ENCODE results near the gene PXYLP1. TPM values are rescaled to one million over a fixed set of nuclear protein-coding genes. Genes with fewer than 3 reads are reported as not detected.

The PXYLP1 gene
- total and polyA plus RNA-seq, 2 experiments from 2014 or later: 21.3 to 25.8 TPM

DNA sequence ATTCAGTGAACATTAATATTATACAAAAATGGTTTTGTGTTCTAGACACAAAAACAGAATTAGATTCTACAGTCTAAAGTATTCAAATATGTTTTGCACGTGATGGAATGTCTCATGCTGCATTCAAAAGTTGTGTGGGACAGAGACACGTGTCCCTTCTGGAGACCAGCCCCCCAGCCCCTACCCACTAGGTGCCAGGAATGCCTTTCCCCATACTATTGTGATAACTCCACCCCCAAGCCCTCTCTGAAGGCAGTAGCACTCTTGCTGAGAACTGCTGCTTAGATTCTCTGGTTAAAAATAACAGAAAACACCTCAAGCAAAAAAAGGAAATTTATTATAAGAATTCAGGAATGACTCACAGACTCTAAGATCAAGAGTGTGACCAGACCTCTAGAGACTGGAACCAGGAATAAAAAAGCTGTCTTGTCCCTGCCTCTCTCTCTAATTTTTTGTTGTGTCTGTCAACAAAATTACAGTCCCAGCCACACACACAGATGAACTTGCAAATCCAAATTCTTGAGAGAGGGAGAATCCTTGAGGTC, 57.7 kb downstream of the PXYLP1 start:
- Histone ChIP-seq H3K79me2 (no peaks in the 10 kb centered on the region), H3K27ac (no peak overlapping the region), H2AFZ (no peak overlapping the region), H3K9me3 (ENCODE audit: low read depth) (no peaks in the 10 kb centered on the region), H3K4me3 (no peak overlapping the region), H4K20me1 (ENCODE audit: insufficient read depth, poor library complexity, severe bottlenecking) (no peaks in the 10 kb centered on the region), H3K9me2 (replicated peaks; ENCODE audit: insufficient read depth) (no peaks in the 10 kb centered on the region), H3K36me3 (replicated peaks; ENCODE audit: insufficient read depth, low read depth) (no peaks in the 10 kb centered on the region), H3K4me1 (ENCODE audit: insufficient read depth) (peaks cover 14% of the 10 kb centered on the region), H3K27me3 (no peaks in the 10 kb centered on the region), H3K4me2 (no peak overlapping the region)
- no peak for TF ChIP-seq EZH2phosphoT487 (IDR thresholded peaks at IDR 0.05; ENCODE audit: low read depth, severe bottlenecking, unreplicated experiment)
- no peak for TF ChIP-seq EZH2 (IDR thresholded peaks at IDR 0.05; ENCODE audit: borderline replicate concordance)
- TF ChIP-seq, protein P1, sequence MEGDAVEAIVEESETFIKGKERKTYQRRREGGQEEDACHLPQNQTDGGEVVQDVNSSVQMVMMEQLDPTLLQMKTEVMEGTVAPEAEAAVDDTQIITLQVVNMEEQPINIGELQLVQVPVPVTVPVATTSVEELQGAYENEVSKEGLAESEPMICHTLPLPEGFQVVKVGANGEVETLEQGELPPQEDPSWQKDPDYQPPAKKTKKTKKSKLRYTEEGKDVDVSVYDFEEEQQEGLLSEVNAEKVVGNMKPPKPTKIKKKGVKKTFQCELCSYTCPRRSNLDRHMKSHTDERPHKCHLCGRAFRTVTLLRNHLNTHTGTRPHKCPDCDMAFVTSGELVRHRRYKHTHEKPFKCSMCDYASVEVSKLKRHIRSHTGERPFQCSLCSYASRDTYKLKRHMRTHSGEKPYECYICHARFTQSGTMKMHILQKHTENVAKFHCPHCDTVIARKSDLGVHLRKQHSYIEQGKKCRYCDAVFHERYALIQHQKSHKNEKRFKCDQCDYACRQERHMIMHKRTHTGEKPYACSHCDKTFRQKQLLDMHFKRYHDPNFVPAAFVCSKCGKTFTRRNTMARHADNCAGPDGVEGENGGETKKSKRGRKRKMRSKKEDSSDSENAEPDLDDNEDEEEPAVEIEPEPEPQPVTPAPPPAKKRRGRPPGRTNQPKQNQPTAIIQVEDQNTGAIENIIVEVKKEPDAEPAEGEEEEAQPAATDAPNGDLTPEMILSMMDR (IDR thresholded peaks at IDR 0.05; ENCODE audit: poor library complexity): no peak
- no peak for DNase-seq (ENCODE audit: low spot score)
- 81% methylated on average over 2 of the region's 2 CpGs for WGBS (ENCODE audit: low lambda C conversion rate, missing lambda C conversion rate)

DNA sequence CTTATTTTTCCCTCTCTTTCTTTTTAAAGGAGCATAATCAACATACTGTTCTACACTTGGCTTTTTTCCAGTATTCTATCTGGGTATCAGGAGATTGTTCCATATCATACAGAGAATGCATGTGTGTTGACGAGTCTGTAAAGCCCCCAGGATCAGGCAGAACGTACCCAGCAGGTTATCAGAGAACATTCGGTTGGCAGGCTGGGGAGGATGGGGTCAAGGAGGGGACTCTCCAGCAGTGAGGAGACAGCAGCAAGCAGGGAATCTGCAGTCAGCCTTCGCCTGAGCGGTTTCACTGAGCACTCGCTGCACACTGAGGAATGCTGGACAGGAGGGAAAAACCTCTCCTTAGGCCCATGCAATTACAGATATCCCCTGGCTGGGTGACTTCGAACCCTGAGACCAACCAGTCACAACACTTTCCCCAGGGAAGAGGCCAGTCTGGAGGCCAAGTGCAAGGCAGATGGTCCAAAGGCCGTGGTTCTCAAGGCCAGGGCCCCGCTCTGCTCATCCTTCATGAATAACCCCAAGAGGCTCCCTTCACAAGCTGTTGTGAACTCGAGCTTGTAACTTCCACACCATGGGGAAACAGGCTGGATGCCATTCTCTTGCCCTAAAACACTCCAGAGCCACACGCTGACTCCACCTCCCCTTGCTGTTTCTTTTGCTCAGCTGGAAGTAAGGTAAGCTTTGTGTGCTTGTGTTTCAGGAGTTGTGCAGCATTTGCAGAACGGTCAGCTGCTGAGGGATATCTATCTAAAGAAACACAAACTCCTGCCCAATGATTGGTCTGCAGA, 60.1 kb downstream of the PXYLP1 start:
- Histone ChIP-seq H3K9me3 (ENCODE audit: low read depth) (no peaks in the 10 kb centered on the region), H3K9me2 (replicated peaks; ENCODE audit: insufficient read depth) (no peaks in the 10 kb centered on the region), H3K27ac (no peak overlapping the region), H3K4me3 (no peak overlapping the region), H2AFZ (no peak overlapping the region), H3K36me3 (replicated peaks; ENCODE audit: insufficient read depth, low read depth) (no peaks in the 10 kb centered on the region), H3K4me1 (ENCODE audit: insufficient read depth) (peaks cover 14% of the 10 kb centered on the region), H3K27me3 (no peaks in the 10 kb centered on the region), H3K79me2 (no peaks in the 10 kb centered on the region), H3K4me2 (no peak overlapping the region), H4K20me1 (ENCODE audit: insufficient read depth, poor library complexity, severe bottlenecking) (no peaks in the 10 kb centered on the region)
- no peak for DNase-seq (ENCODE audit: low spot score)
- TF ChIP-seq EZH2 (IDR thresholded peaks at IDR 0.05; ENCODE audit: borderline replicate concordance) (no peak), EZH2phosphoT487 (IDR thresholded peaks at IDR 0.05; ENCODE audit: low read depth, severe bottlenecking, unreplicated experiment) (no peak)
- TF ChIP-seq, protein P1 (IDR thresholded peaks at IDR 0.05; ENCODE audit: poor library complexity): no peak
- WGBS (ENCODE audit: low lambda C conversion rate, missing lambda C conversion rate): 84% methylated on average over 12 of the region's 12 CpGs

DNA sequence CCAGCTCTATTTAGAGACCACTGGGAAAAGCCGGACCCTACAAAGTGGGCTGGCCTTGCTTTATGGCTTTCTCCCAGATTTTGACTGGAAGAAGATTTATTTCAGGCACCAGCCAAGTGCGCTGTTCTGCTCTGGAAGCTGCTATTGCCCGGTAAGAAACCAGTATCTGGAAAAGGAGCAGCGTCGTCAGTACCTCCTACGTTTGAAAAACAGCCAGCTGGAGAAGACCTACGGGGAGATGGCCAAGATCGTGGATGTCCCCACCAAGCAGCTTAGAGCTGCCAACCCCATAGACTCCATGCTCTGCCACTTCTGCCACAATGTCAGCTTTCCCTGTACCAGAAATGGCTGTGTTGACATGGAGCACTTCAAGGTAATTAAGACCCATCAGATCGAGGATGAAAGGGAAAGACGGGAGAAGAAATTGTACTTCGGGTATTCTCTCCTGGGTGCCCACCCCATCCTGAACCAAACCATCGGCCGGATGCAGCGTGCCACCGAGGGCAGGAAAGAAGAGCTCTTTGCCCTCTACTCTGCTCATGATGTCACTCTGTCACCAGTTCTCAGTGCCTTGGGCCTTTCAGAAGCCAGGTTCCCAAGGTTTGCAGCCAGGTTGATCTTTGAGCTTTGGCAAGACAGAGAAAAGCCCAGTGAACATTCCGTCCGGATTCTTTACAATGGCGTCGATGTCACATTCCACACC, 60.9 kb downstream of the PXYLP1 start:
- WGBS (ENCODE audit: low lambda C conversion rate, missing lambda C conversion rate): 94% methylated on average over 19 of the region's 19 CpGs

More for the DNA sequence above, 60.9 kb downstream of the PXYLP1 start:
- no peaks in the 10 kb centered on the region for H3K36me3 ChIP-seq (replicated peaks; ENCODE audit: insufficient read depth, low read depth)
- no peaks in the 10 kb centered on the region for H3K79me2 ChIP-seq
- no peak overlapping the region for H3K4me3 ChIP-seq
- no peak for DNase-seq (ENCODE audit: low spot score)
- no peaks in the 10 kb centered on the region for H3K9me2 ChIP-seq (replicated peaks; ENCODE audit: insufficient read depth)
- no peaks in the 10 kb centered on the region for H3K27me3 ChIP-seq
- no peak overlapping the region for H3K27ac ChIP-seq
- H4K20me1 ChIP-seq (ENCODE audit: insufficient read depth, poor library complexity, severe bottlenecking): no peaks in the 10 kb centered on the region
- no peak for TF ChIP-seq EZH2phosphoT487 (IDR thresholded peaks at IDR 0.05; ENCODE audit: low read depth, severe bottlenecking, unreplicated experiment)
- TF ChIP-seq, protein P1 (IDR thresholded peaks at IDR 0.05; ENCODE audit: poor library complexity): no peak
- no peak for TF ChIP-seq EZH2 (IDR thresholded peaks at IDR 0.05; ENCODE audit: borderline replicate concordance)
- no peaks in the 10 kb centered on the region for H3K9me3 ChIP-seq (ENCODE audit: low read depth)
- H3K4me1 ChIP-seq (ENCODE audit: insufficient read depth): peaks cover 13% of the 10 kb centered on the region
- H3K4me2 ChIP-seq: no peak overlapping the region
- no peak overlapping the region for H2AFZ ChIP-seq

Data from hepatocyte (in vitro differentiated cells).